ENCODE measurements around the gene SEMA5A.

- TF ChIP-seq CTCF (IDR thresholded peaks at IDR 0.05) (no peak), POLR2A (IDR thresholded peaks at IDR 0.05) (no peak), EP300 (IDR thresholded peaks at IDR 0.05; ENCODE audit: low read depth) (no peak)
Measured at GRCh38 chr5:9316733-9317132, 229.1 kb downstream of the SEMA5A start.
